HG03280 (cell line): ENCODE results near the gene LRRC37B.
"Not testable (repeated sequence)": the region's sequence is repeated elsewhere in the genome, so short reads cannot be mapped to it uniquely, and the experiment has no call there.

Source experiments
- ATAC-seq: cut with Tn5 transposase; IDR thresholded peaks from one replicate; pipeline ENCODE4 v1.9.1; 2021; ENCODE audit warnings: mild to moderate bottlenecking, moderate library complexity; ENCODE audit not compliant: unreplicated experiment

Gene LRRC37B

DNA sequence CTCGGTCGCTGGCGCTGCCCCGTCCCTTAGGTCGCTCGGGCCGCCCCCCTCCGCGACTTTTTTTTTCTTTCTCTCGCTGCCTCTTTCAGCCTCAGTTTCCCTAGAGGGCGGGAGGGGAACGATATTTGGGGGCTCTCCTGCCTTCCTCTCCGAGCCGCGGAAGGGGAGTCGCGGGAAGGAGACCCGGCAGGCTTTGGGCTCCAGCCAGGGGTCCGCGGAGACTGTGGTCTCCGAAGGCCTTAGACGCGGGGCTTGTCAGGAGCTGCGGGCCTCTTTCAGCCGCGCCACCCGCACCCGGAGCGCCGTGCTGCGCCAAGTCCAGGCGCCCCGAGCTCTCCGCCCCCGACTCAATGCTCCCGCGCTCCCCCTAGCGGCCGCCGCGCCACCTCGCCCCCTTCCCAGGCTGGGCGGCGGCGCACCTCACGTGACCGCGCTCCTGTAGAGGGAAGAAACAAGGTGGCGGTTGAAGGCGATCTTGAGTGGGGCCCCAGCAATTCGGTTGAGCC is at the start of gene LRRC37B:
LRRC37B (plus strand) TSS at position 427 of the 506 bp plus-strand sequence. CDS start 14,010 bp downstream, outside the sequence.
- peak; percentile 85 for ATAC-seq

DNA sequence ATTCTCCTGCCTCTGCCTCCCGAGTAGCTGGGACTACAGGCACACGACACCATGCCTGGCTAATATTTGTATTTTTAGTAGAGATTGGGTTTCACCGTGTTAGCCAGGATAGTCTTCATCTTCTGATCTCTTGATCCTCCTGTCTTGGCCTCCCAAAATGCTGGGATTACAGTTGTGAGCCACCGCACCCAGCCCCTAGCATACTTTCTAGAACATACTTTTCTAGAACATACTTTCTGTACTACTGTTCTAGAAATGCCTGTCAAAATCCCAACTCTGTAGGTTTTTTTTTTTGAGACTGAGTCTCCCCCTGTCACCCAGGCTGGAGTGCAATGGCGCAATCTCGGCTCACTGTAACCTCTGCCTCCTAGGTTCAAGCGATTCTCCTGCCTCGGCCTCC is 43.1 kb upstream of the LRRC37B start:
- ATAC-seq: not testable (repeated sequence)

- no peak for ATAC-seq
These were observed 39.5 kb upstream of the LRRC37B start for GRCh38 chr17:31967648-31968047.

DNA sequence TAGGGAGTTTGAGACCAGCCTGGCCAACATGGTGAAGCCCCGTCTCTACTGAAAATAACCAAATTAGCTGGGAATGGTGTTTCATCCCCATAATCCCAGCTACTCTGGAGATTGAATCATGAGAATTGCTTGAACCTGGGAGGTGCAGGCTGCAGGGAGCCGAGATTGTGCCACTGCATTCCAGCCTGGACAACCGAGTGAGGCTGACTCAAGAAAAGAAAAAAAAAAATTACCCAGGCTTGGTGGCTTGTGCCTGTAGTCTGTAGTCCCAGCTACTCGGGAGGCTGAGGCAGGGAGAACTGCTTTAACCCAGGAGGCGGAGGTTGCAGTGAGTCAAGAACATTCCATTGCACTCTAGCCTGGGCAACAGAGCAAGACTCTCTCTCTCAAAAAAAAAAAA is 36.8 kb upstream of the LRRC37B start:
- ATAC-seq: not testable (repeated sequence)

- ATAC-seq: not testable (repeated sequence)
These were observed 32.7 kb upstream of the LRRC37B start for GRCh38 chr17:31974269-31975071.

DNA sequence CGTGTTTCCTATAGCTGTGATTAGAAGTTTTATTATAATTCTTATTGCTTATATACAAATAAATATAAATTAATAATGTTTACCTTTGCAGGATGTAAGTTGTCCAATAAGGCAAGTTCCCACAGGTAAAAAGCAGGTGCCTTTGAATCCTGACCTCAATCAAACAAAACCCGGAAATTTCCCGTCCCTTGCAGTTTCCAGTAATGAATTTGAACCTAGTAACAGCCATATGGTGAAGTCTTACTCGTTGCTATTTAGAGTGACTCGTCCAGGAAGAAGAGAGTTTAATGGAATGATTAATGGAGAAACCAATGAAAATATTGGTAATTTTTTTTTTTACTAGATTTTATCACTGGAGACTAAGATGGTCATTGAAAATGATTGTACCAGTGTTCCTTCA is 31.8 kb upstream of the LRRC37B start:
- not testable (repeated sequence) for ATAC-seq

DNA sequence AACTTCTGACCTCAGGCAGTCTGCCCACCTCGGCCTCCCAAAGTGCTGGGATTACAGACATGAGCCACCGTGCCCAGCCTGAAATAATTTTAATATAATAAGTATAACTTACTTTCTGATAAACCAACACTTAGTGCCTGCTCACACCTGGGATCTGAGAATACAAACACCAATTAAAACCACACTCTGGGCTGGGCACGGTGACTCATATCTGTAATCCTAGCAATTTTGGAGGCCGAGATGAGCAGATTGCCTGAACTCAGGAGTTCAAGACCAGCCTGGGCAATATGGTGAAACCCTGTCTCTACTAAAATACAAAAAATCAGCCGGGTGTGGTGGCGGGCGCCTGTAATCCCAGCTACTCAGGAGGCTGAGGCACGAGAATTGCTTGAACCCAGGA is 15.4 kb upstream of the LRRC37B start:
- not testable (repeated sequence) for ATAC-seq

GRCh38 chr17:31997005-31997404 is 10.2 kb upstream of the LRRC37B start:
- no peak for ATAC-seq

DNA sequence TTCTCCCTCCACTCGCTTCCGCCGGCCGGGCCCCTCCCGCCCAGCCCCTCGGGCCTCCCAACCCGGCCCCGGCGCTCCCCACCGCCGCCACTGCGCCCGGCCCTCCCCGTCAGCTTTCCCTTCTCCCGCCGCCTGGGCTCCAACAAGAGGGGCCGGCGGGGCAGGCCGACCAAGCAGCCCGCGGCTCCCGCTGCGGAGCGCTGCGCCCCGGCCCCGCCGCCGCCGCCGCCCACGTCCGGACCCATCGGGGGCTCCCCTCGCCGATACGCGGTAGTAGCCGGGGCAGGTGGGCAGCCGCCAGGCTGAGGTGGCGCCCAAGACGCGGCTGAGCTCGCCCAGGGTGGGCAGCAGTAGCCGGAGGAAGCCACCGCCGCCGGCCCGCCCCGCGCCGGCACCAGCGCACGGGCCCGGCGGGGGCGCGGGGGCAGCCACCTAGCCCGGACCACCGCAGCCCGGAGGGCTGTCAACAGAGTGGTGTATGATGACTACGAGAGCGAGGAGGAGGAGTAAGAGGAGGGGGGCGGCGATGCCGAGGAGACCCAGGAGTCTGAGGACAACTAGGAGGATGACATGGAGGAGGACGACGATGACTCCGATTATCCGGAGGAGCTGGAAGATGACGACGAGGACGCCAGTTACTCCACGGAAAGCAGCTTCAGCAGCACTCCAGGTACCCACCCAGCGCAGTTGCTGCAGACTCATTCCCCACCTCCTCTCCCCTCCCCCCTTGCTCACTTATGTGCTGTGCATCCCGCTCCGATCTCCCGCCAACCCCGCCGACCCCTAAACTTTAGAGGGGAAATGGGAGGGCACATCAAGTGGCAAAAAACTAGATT is 498 bp downstream of the LRRC37B start:
- ATAC-seq: peak; percentile 42

DNA sequence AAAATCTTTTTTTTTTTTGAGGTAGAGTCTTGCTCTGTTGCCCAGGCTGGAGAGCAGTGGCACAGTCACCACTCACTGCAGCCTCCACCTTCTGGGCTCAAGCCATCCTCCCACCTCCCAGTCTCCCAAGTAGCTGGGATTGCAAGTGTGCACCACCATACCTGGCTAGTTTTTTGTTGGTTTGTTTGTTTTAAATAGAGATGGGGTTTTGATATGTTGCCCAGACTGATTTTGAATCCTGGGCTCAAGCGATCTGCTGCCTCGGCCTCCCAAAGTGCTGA is 2.0 kb downstream of the LRRC37B start:
- no peak for ATAC-seq

GRCh38 chr17:32010114-32010513 is 2.9 kb downstream of the LRRC37B start:
- no peak for ATAC-seq

DNA sequence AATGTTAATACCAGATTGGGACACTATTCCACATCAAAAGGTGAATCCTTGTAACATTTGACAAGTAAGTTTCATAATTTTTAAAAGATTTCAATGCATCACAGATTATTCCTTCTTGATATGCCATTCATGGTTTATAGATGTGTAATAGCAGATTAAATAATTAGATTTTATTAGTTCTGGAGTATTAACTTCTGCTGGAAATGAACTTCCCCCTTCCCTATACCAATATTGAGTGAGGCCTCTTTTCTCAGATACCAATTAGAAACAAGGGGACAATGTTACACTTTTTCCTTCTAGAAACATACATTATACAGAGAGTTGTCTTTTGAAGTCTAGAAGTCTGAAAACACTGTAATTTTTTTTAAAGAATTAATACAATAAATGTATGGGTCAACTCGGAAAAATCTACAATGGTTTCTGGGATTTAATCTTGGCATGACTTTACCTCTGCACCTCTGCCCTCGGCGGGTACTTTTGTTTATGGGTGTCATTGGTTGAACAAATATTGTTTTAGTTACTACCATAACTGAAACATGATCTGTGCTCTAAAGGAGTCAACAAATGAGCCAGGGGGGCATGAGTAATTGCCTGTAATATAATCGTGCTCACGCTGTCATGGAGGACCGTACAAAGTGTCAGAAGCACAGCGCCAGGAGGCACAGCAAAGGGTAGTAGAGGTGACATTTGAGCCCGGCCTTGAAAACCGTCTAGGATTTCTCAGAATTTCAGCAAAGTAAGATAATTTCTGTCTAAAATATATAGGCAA is 8.2 kb downstream of the LRRC37B start:
- ATAC-seq: no peak

- no peak for ATAC-seq
These were observed 9.0 kb downstream of the LRRC37B start for GRCh38 chr17:32016231-32016630.

DNA sequence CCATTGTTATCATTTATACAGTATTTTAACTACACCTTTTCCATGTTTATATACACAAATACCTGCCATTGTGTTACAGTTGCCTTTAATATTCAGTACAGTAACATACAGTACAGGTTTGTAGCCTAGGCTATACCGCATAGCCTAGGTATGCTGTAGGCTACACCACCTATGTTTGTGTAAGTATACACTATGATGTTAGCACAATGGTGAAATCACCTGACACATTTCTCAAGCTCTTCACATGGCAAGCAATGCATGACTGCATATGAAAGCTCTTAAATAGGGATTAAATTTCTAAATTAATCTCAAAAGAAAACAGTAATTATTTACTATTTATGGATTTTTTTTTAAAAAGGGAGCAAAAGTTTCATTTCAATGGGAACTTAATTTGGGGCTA is 12.0 kb downstream of the LRRC37B start:
- ATAC-seq: no peak

DNA sequence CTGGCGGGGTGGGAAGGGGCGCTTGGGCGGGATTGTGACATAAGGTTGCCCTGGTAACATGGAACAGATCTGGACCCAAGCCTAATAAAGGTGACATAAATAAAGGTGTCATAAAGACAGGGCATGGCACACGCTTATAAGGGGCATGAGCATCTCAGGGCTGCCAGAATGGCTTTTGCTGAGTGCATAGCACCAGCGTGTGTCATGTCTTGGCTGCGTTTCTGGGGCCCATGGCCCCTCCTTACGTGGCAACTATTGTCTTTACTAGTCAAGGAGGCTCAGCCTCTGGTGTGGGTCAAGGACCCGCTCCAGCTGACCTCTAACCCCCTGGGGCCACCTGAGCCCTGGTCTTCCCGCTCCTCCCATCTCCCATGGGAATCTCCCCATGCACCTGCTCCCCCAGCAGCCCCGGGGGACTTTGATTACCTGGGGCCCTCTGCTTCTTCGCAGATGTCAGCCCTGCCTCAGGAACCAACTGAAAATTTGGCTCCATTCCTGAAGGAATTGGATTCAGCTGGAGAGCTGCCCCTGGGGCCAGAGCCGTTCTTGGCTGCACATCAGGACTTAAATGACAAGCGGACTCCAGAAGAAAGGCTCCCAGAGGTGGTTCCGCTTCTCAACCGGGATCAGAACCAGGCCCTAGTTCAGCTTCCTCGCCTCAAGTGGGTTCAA is 13.9 kb downstream of the LRRC37B start:
- ATAC-seq: no peak

GRCh38 chr17:32021615-32021955 is 14.4 kb downstream of the LRRC37B start:
- no peak for ATAC-seq

DNA sequence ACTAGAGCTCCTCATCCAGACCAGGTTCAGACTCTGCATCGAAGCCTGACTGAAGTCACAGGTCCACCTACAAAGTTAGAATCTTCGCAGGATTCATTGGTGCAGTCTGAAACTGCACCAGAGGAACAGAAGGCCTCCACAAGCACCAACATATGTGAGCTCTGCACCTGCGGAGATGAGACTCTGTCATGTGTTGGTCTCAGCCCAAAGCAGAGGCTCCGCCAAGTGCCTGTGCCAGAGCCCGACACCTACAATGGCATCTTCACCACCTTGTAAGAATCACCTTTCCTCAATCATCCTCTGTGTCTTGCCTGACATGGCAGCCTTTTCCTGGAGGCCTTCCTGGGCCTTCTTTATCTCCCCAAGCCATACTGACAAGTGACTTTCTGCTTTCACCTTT is 15.4 kb downstream of the LRRC37B start:
- ATAC-seq: not testable (repeated sequence)

GRCh38 chr17:32027271-32027670 is 20.1 kb downstream of the LRRC37B start:
- not testable (repeated sequence) for ATAC-seq

GRCh38 chr17:32033223-32033622 is 26.0 kb downstream of the LRRC37B start:
- no peak for ATAC-seq

DNA sequence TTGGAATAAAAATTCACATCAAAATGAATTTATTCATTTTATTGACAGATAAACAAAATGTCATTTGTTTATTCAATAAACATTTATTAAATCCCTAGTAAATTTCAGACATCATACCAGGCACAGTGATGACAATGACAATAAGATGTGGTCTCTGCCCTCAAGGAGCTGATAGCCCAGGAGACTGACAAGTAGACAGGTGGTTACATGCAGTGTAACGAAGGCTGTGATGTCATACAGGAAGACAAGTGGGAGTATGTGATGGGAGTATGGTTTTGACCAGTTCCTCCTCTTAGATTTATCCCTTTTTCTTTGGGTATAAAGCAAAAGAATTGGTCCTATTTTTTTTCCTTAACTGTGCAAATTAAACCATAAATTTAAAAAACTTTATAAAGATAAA is 26.6 kb downstream of the LRRC37B start:
- not testable (repeated sequence) for ATAC-seq

- ATAC-seq: not testable (repeated sequence)
These were observed 33.1 kb downstream of the LRRC37B start for GRCh38 chr17:32040246-32040645.
